GM18519 (cell line): Measurements from ENCODE around the gene PDE1A.

Source experiments
- ATAC-seq: cut with Tn5 transposase; IDR thresholded peaks from one replicate; pipeline ENCODE4 v1.9.1; 2021; ENCODE audit warnings: mild to moderate bottlenecking, moderate library complexity; ENCODE audit not compliant: unreplicated experiment, low FRiP score

The PDE1A gene

DNA sequence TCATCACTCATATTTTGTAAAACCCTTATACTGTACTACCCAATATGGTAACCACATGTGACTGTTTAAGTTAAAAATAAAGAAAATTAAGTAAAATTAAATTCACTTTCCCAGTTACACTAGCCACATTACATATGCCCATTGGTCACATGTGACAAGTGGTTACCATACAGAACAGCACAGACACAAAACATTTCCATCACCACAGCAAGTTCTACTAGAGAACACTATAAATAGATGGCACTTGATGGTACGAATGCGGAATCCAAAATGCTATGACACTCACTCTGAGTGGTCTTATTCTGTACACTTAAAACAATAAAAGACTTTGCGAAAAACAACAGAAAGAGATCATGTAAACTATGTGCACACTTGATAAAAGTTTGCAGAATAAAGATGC is 202.2 kb downstream of the PDE1A start:
- ATAC-seq = no peak

DNA sequence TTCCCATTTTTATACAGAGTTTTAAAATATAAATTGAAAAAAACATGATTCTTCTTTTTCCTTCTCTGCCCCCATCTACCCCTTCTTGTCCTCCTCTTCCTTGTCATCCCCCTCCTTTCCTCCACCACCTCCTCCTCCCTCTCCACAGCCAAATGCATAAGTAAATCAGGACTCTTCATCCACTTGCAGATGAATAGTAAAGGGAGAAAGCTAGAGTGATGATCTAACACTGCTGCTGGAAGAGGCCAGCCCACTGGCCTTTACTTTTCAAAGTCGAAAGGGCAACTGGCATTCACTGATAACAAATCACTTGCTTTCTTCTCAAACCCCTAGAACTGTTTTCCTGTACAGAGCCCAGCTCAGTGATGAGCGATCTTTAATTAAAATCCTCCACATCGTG is 205.8 kb downstream of the PDE1A start:
- ATAC-seq = no peak

DNA sequence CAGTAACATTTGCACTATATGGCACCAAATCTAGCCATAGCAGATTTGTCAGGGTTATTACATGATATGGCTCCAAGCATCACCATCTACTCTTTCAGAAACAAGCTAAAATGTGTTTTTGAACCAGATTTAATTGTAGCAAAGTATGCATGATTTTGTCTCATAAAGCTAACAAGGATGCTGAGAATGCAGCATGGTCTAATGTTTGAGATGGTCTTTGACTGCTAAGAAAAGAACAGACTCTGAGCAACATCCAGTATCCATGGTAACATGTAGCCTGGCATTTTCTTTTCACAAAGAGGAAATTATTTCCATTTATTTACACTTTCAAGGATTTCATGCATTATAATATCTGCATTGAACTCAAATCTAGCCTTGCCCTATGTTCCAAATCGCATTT is 206.5 kb downstream of the PDE1A start:
- ATAC-seq = no peak

DNA sequence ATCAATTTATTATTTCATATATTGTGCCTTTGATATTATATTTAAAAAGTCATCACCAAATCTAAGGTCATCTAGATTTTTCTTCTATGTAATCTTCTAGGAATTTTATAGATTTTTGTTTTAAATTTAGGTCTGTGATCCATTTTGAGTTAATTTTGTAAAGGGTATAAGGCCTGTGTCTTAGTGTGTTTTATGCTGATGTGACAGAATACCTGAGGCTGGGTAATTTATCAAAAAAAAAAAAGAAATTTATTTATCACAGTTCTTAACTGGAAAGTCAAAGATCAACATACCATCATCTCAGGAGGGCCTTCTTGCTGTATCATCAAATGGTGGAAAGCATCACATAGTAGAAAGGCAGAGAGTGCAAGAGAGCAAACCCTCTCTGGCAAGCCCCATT is 216.2 kb downstream of the PDE1A start:
- no peak for ATAC-seq

DNA sequence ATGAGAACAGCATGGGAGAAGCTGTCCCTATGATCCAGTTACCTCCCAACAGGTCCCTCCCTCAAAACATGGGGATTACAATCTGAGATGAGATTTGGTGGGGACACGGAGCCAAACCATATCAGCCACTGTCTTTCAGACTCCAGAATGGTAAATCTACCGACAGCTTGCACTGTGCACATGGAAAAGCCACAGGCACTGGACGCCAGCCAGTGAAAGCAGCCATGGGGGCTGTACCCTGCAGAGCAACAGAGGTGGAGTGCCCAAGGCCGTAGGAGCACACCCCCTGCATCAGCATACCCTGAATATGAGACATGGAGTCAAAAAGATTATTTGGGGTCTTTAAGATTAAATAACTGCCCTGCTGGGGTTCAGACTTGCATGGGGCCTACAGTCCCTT is 218.4 kb downstream of the PDE1A start:
- no peak for ATAC-seq

DNA sequence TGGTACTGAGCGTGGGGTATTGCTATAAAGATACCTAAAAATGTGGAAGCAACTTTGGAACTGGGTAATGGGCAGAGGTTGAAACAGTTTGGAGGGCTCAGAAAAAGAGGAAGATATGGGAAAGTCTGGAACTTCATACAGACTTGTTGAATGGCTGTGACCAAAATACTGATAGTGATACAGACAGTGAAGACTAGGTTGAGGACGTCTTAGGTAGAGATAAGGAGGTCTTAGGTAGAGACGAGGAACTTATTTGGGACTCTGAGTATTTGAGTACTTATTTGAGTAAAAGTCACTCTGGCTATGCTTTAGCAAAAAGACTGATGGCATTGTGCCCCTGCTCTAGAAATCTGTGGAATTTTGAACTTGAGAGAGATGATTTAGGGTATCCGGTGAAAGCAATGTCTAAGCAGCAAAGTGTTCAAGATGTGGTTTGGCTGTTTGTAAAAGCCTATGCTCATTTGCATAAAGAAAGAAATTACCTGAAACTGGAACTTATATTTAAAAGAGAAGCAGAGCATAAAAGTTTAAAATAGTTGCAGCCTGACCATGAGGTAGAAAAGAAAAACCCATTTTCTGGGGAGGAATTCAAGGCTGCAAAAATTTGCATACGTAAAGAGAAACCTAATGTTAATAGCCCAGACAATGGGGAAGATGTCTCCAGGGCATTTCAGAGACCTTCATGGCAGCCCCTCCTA is 219.6 kb downstream of the PDE1A start:
- peak; percentile 57 for ATAC-seq

DNA sequence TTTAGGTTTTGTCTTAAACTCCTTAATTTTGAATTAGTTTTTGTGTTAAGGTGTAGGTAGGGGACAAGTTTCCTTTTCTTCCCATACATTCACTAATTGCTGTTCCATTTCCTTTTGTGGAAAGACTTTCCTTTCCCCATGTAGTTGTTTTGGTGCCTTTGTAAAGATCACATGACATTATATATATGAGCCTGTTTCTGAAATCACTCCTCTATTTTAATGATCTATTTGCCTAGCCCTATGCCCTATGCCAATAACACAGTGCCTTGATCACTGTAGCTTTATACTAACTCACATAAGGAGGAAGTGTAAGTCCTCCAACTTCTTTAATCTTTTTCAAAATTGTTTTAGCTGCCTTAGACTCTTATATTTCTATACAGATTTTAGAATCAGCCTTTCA is 229.3 kb downstream of the PDE1A start:
- ATAC-seq = no peak

DNA sequence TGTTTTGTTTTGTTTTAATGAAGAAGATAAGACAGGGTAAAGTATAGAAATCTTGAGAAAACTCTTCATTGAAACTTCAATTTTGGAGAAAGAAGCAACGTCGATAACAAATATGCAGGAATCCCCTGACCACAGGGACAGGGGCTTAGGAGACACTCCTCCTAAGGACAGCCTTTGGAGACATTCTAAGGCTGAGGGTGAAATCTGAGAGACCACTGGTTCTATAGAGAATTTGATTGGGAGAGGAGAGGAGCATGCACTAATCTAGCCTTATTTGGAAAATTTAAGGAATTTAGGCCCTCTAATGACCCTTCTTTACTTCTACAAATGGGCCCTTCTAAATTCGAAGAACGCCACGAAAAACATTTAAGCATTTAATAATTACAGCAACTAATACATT is 233.5 kb downstream of the PDE1A start:
- no peak for ATAC-seq

DNA sequence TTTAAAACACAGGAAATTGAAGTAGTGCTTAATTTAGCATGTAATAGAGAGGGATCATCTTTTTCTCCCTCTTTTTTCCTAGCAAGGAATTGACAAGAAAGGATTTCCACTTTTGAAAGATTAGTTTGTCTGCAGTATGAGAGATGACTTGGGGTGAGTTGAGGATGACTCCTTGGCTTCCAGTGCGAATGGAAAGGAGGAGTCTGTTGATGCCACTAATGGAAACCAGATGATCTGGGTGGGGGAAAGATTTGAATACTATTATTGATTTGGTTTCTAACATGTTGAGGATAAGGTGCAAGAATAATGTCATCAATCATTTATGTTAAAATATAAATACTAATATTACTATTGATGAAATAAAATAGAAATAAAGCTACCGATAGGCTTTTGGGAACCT is 235.8 kb downstream of the PDE1A start:
- no peak for ATAC-seq

DNA sequence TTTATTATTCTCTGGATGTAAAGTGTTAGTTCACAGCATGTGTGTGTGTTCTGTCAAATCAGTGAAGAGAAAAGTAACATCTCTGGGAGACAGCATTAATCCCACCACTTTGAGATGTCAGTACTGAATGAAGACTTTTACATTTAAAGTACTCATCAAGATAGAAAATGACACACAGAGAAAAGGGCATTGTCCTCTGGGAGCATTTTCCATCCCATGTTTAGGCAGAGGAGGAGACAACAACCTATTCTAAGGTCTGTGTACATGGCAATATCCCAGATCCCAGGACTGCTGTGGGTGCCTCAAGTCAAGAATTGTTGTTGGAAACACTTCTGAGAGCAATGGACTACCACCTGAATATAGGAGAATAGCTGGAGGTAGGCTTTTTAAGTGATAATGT is 239.7 kb downstream of the PDE1A start:
- no peak for ATAC-seq

DNA sequence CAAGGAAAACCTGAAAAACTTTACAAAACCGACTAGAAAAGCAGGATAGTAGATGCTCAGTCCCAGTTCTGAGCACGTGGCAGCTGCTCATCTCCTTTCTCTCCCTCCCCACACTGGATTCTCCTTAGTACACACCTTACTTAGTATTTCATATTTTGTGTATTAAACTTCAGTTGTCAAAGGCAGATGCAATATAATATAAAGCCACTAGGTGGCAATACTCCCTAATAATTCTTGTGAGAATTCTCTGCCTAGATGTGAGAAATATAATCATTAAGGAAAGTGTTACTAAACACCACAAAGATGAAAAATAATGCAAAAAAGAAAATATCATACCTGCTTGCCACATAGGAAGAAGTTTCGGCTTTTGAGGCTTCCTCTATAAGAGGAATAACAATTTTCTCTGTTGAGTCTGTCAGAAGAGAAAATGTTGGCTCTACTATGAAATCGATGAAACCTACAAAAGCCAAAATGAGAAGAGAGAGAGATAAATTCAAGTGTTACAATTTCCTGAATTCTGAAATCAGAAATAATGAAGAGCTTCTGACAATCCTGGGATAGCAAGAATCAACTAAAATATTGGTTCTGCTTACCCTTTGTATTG is 240.6 kb downstream of the PDE1A start:
- peak; percentile 70 for ATAC-seq

DNA sequence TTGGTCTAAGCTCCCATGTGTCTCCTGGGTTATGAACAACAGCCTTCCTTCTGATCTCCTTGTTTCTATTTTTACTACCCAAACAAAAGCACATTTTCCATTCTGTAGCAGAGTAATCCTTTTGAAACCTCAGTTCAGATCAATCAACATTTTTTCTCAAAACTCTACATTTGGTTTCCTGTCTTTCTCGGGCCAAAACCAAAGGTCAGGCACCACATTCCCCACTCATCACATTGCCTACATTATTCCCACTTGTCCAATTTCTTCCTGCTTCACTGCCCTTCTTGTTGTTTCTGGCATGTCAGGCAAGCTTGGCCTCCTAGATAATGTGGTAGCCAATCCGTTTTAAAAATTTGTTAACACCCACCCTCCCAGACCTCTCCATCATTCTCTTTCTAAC is 244.4 kb downstream of the PDE1A start:
- ATAC-seq = no peak

DNA sequence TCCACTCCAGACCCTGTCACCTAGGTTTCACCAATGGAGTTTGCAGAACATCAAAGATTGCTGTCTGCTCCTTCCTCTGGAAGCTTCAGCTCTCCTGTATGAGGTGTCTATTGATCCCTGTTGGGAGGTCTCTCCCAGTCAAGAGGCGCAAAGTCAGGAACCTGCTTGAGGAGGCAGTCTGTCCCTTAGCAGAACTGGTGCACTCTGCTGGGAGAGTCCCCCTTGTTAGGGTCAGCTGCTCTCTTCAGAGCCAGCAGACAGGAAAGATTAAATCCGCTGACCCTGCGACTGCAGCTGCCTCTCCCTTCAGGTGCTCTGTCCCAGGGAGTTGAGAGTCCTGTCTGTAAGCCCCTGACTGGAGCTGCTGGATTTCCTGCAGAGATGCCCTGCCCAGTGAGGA is 245.5 kb downstream of the PDE1A start:
- no peak for ATAC-seq

DNA sequence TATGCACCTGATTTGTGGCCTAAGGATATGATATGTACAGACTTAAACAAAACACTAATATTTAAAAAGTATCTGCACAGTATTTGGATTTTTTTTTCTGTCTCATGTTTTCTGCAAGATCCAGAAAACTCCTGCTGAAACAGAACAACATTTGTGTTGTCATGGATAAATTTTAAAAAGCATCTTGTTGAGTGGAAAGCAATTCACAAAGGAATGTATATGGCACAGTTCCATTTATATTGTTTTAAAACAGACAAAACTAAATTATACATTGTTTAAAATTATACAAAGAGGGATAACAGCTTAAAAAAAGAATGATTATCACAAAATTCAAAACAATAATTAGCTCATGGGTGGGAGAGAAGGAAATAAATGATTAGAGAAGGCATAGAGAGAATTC is 247.7 kb downstream of the PDE1A start:
- ATAC-seq = no peak

DNA sequence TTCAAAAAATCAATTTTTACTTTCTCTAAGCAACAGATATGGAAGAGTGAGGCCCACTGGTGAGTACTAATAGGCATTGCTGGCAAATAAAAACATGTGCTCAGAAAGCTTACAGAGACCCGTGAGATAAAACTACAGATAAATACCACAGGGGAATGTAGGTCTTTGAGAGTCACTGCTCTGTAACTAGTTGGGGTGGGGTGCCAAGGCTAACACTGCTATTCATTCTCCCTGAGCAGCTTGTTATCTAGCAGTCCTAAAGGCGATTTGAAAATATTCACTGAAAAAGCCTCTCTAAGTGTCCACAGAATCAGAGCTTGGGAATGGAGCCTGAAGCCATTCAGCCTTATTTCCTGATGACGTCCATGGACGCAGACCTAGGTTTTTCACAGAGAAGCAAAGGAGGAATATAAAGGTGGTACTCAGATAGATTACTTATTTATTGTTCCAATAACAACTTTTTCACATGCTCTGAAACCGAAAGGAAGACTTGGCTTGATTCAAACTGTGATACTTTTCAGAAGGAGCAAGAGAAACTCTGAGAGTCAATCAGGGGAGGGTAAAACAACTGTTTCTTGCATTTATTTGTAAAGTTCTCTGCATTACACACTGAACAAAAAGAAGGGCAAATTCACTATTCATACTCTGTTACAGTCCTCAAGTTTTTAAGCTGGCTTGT is 252.8 kb downstream of the PDE1A start:
- ATAC-seq = no peak

DNA sequence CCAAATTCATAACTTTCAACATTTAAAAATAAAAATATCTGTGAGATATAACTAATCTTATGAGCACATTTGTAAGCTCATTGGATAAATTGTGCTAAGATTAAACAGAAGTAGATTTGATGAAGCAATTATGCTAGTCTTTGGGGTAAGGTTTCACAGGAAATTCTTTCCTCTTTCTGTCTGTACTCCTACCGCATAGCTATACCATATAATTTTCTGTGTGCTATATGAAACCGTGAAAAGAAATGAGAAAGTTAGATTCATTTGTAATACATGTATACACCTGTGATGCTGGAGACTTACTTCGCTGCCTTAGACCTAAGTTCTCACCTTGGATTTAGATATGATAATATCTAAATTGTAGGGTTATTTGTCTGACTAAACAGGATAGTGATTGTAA is 256.5 kb downstream of the PDE1A start:
- no peak for ATAC-seq

DNA sequence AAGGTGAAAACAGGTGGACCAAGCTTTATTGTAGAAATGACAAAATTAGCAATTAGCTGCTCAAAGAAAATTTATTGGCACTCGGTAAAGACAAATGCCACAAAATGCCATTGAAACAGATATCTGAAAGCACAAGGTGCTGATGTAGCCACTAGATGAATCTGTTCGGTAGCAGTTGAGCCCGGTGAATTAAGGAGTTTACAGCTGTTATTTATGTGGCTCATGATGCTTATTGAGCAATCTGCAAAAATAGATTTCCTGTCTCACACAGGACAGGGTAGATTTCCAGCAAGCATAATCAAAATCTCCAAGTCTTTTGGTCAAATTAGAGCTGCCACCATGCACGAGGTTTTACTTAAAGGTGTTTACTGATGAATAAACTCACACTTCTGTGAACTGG is 259.0 kb downstream of the PDE1A start:
- no peak for ATAC-seq

DNA sequence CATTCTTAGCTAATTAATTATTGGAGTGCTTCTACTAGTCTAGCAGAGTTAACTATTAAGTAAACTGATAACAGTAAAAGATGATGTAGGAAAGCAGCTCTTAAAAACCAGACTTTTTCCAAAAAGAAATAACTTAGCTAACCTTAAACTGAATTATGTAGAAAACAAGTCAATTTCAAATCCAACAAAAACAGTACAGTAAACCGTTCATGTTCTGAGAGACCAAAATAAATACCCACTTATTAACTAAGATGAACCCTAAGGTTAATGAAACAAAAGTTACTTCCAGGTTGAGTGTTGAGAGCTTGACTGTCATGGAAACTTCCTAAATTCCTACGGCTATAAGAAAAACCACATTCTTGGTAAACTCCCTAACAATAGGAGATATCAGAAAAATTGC is 260.0 kb downstream of the PDE1A start:
- no peak for ATAC-seq

DNA sequence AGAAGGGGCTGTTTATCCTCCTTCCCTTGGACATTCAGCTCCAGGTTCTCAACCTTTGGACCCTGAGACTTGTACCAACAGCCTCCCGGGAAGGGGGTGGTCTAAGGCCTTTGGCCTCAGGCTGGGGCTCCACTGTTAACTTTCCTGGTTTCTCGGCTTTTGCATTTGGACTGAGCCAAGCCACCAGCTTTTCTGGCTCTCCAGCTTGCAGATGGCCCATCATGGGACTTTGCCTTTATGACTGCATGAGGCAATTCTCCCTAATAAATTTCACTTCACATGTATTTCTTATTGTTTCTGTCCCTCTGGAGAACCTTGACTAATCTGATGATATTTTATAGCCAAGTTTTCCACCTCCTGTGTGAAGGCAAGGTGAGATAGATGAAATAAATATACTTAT is 260.4 kb downstream of the PDE1A start:
- no peak for ATAC-seq

DNA sequence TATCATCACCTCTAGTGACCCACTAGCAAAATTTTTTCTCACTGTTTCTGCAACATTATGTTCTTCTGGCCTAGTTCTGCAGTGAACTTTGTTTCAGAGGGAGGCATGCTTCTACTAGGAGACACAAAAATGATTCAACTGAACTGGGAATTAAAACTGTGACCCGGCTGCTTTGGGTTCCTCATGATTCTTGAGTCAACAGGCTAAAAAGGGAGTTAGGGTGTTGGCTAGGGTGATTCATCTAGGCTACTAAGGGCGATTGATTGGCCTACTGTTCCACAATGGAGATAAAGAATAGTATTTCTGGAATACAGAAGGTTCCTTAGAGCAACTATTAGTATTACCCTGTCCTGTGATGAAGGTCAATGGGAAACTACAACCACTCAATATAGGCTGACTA is 261.6 kb downstream of the PDE1A start:
- ATAC-seq = no peak

DNA sequence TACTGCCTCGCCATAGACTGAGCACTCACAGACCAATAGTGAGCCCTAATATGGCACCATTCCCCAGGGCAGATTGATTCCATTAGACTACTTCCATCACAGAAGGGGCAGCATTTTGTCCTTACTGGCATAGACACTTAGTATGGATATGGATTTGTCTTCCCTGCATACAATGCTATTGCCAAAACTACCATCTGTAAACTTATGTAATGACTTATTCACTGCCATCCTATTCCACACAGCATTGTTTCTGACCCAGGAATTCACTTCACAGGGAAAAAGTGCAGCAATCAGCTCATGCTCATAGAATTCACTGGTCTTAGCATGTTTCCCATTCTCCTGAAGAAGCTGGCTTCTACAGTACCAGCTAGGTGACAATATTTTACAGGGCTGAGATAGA is 262.1 kb downstream of the PDE1A start:
- no peak for ATAC-seq

DNA sequence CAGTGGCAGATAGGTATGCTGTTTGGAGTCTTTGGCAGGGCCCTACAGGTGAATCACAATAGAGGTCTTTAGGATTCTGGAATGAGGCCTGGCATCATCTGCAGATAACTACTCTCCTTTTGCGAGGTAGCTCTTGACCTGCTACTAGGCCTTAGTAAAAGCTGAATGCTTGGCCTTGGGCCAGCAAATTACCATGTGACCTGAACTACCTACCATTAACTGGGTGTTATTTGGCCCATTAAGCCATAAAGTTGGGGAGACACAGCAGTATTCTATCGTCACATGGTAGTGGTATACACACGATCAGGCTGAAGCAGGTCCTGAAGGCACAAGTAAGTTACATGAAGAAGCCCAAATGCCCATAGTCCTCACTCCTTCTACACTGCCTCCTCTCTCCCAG is 263.0 kb downstream of the PDE1A start:
- no peak for ATAC-seq
